ENCODE results near the gene CPLX1. TPM values are rescaled to one million over a fixed set of nuclear protein-coding genes. Genes with fewer than 3 reads are reported as not detected.

The CPLX1 gene
- total RNA-seq, 3 donors from 2014 or later = 0.16 to 2.6 (median 1.2) TPM

GRCh38 chr4:855880-856224 lies 29.9 kb upstream of the CPLX1 start:
- Histone ChIP-seq H3K27ac (no peak overlapping the region), H3K9me3 (no peaks in the 10 kb centered on the region), H3K27me3 (no peaks in the 10 kb centered on the region), H3K4me1 (no peaks in the 10 kb centered on the region), H3K4me3 (no peak overlapping the region), H3K36me3 (no peaks in the 10 kb centered on the region)
- no peak for DNase-seq (ENCODE audit: low spot score in 2 of 2)
- intact Hi-C loops (cut with DNase I; ENCODE audit: low total_unique reads) = no loop called here
- TF ChIP-seq POLR2A (IDR thresholded peaks at IDR 0.05) (no peak), CTCF (IDR thresholded peaks at IDR 0.05) (no peak), POLR2AphosphoS5 (IDR thresholded peaks at IDR 0.05) (no peak)

GRCh38 chr4:854356-854755 lies 28.4 kb upstream of the CPLX1 start:
- Histone ChIP-seq H3K27me3 (no peaks in the 10 kb centered on the region), H3K4me3 (no peak overlapping the region), H3K36me3 (no peaks in the 10 kb centered on the region), H3K9me3 (no peaks in the 10 kb centered on the region), H3K27ac (no peak overlapping the region), H3K4me1 (no peaks in the 10 kb centered on the region)
- no peak for DNase-seq (ENCODE audit: low spot score in 2 of 2)
- intact Hi-C loops (cut with DNase I; ENCODE audit: low total_unique reads) = no loop called here
- TF ChIP-seq CTCF (IDR thresholded peaks at IDR 0.05) (no peak), POLR2AphosphoS5 (IDR thresholded peaks at IDR 0.05) (no peak), POLR2A (IDR thresholded peaks at IDR 0.05) (no peak)

- Histone ChIP-seq H3K27ac (no peak overlapping the region), H3K27me3 (no peaks in the 10 kb centered on the region), H3K36me3 (no peaks in the 10 kb centered on the region), H3K4me3 (no peak overlapping the region), H3K4me1 (no peaks in the 10 kb centered on the region), H3K9me3 (no peaks in the 10 kb centered on the region)
- TF ChIP-seq POLR2A (IDR thresholded peaks at IDR 0.05) = no peak
- no peak for TF ChIP-seq CTCF (IDR thresholded peaks at IDR 0.05)
- TF ChIP-seq POLR2AphosphoS5 (IDR thresholded peaks at IDR 0.05) = no peak
- intact Hi-C loops (cut with DNase I; ENCODE audit: low total_unique reads) = no loop called here
- no peak for DNase-seq (ENCODE audit: low spot score in 2 of 2)
Observed at GRCh38 chr4:853416-853781, 27.5 kb upstream of the CPLX1 start.

- DNase-seq (ENCODE audit: low spot score in 2 of 2) = no peak
- no peak overlapping the region for H3K27ac ChIP-seq
- H3K9me3 ChIP-seq = no peaks in the 10 kb centered on the region
- intact Hi-C loops (cut with DNase I; ENCODE audit: low total_unique reads) = no loop called here
- no peaks in the 10 kb centered on the region for H3K4me1 ChIP-seq
- H3K4me3 ChIP-seq = no peak overlapping the region
- TF ChIP-seq CTCF (IDR thresholded peaks at IDR 0.05) (no peak), POLR2A (IDR thresholded peaks at IDR 0.05) (no peak), POLR2AphosphoS5 (IDR thresholded peaks at IDR 0.05) (no peak)
- no peaks in the 10 kb centered on the region for H3K36me3 ChIP-seq
- no peaks in the 10 kb centered on the region for H3K27me3 ChIP-seq
Observed at GRCh38 chr4:851701-852430, 25.9 kb upstream of the CPLX1 start.

- no peak for DNase-seq (ENCODE audit: low spot score in 2 of 2)
- Histone ChIP-seq H3K9me3 (no peaks in the 10 kb centered on the region), H3K27me3 (no peaks in the 10 kb centered on the region), H3K4me1 (no peaks in the 10 kb centered on the region), H3K4me3 (no peak overlapping the region), H3K36me3 (no peaks in the 10 kb centered on the region), H3K27ac (no peak overlapping the region)
- TF ChIP-seq CTCF (IDR thresholded peaks at IDR 0.05) = no peak
- no peak for TF ChIP-seq POLR2AphosphoS5 (IDR thresholded peaks at IDR 0.05)
- TF ChIP-seq POLR2A (IDR thresholded peaks at IDR 0.05) = no peak
- intact Hi-C loops (cut with DNase I; ENCODE audit: low total_unique reads) = no loop called here
Observed at GRCh38 chr4:850323-850945, 24.5 kb upstream of the CPLX1 start.
